Bronchial epithelial cell (primary cell): ENCODE measurements around the gene CABLES1. TPM values are rescaled to one million over a fixed set of nuclear protein-coding genes. Genes with fewer than 3 reads are reported as not detected.

Experiments used
- DNase-seq: peaks from one replicate; pipeline ENCODE4 v3.0.0-alpha.2; 2010; ENCODE audit warnings: low read depth
- FAIRE-seq: peaks from 2 replicates; lab custom pipeline; 2011; peaks lifted over from hg19 to GRCh38; lab: Jason Lieb, UNC
- H3K27me3 ChIP-seq: 2 replicates; pipeline ENCODE4 v1.5.1; 2011; ENCODE audit warnings: low read length; ENCODE audit not compliant: control insufficient read depth, insufficient read depth
- H3K36me3 ChIP-seq: 2 replicates; pipeline ENCODE4 v1.5.1; 2011; ENCODE audit warnings: low read length; ENCODE audit not compliant: control insufficient read depth, insufficient read depth
- H3K4me3 ChIP-seq: 2 replicates; pipeline ENCODE4 v1.5.1; 2011; ENCODE audit warnings: mild to moderate bottlenecking, low read depth, low read length, control low read depth
- CTCF ChIP-seq: IDR thresholded peaks from 2 replicates; pipeline ENCODE4 v1.5.1; 2011; ENCODE audit warnings: mild to moderate bottlenecking, moderate library complexity, low read length, control low read depth, inconsistent platforms; ENCODE audit not compliant: insufficient read depth, severe bottlenecking
- total RNA-seq: library from RNA; depleted of rRNA; stranded (reverse); fragments of >200 nt; gene quantifications from 2 replicates; pipeline ENCODE4 v1.2.1, GENCODE V29; 2014

Gene CABLES1
- total RNA-seq, 1 donor from 2014 or later = 0.26 TPM

GRCh38 chr18:23137097-23137635 lies 1.9 kb downstream of the CABLES1 start:
- FAIRE-seq (no peak), DNase-seq (no peak)

GRCh38 chr18:23137788-23138216 lies 2.5 kb downstream of the CABLES1 start:
- TF ChIP-seq CTCF = no peak
- Histone ChIP-seq H3K27me3 (peaks cover 16% of the 10 kb centered on the region), H3K4me3 (no peak overlapping the region), H3K36me3 (no peaks in the 10 kb centered on the region)
- no peak for DNase-seq
- no peak for FAIRE-seq

More at GRCh38 chr18:23137097-23137635, 1.9 kb downstream of the CABLES1 start:
- no peak for TF ChIP-seq CTCF
- no peak overlapping the region for H3K4me3 ChIP-seq
- peaks cover 16% of the 10 kb centered on the region for H3K27me3 ChIP-seq
- no peaks in the 10 kb centered on the region for H3K36me3 ChIP-seq

- Histone ChIP-seq H3K36me3 (no peaks in the 10 kb centered on the region), H3K27me3 (peaks cover 16% of the 10 kb centered on the region), H3K4me3 (no peak overlapping the region)
- FAIRE-seq (no peak), DNase-seq (no peak)
- no peak for TF ChIP-seq CTCF
Observed at GRCh38 chr18:23138471-23138870, 3.2 kb downstream of the CABLES1 start.

GRCh38 chr18:23141104-23141999 lies 6.1 kb downstream of the CABLES1 start:
- Histone ChIP-seq H3K36me3 (no peaks in the 10 kb centered on the region), H3K4me3 (no peak overlapping the region), H3K27me3 (peaks cover 14% of the 10 kb centered on the region)
- TF ChIP-seq CTCF = no peak
- DNase-seq = no peak
- no peak for FAIRE-seq

- Histone ChIP-seq H3K4me3 (no peak overlapping the region), H3K36me3 (no peaks in the 10 kb centered on the region), H3K27me3 (peaks cover 5% of the 10 kb centered on the region)
- no peak for TF ChIP-seq CTCF
- FAIRE-seq = no peak
- peak; percentile 77 for DNase-seq
Observed at GRCh38 chr18:23142251-23142929, 7.1 kb downstream of the CABLES1 start.
